NCI-H460 (cell line): ENCODE results near the gene CD300LD. TPM values are rescaled to one million over a fixed set of nuclear protein-coding genes. Genes with fewer than 3 reads are reported as not detected.
"Not testable (repeated sequence)": the region's sequence is repeated elsewhere in the genome, so short reads cannot be mapped to it uniquely, and the experiment has no call there.

Source experiments
- DNase-seq: peaks from one replicate; pipeline ENCODE4 v3.0.0-alpha.2; 2016; ENCODE audit warnings: low read depth; ENCODE audit errors: extremely low read depth
- polyA plus RNA-seq: library from polyadenylated mRNA; depleted of rRNA; stranded (reverse); fragments of >200 nt; gene quantifications from 2 replicates; pipeline ENCODE4 v1.2.3, GENCODE V29; 2014; cell fraction: nucleus; rRNA removed
- total RNA-seq: library from RNA; depleted of rRNA; stranded (reverse); fragments of >200 nt; shearing (Covaris generic); gene quantifications from 2 replicates; pipeline ENCODE4 v1.2.3, GENCODE V29; 2014; rRNA removed

CD300LD gene
- total RNA-seq: not detected in 2 replicates
- not detected in 2 replicates for polyA plus RNA-seq

GRCh38 chr17:74592087-74592990 lies at the start of gene CD300LD:
Gene CD300LD (minus strand): TSS chr17:74592283. CDS start chr17:74592202, 81 bp downstream.
- DNase-seq: no peak

GRCh38 chr17:74641224-74641957 lies 49.3 kb upstream of the CD300LD start:
- no peak for DNase-seq

GRCh38 chr17:74639704-74640151 lies 47.6 kb upstream of the CD300LD start:
- no peak for DNase-seq

GRCh38 chr17:74637926-74638325 lies 45.8 kb upstream of the CD300LD start:
- no peak for DNase-seq

- DNase-seq: no peak
Measured at GRCh38 chr17:74637265-74637664, 45.2 kb upstream of the CD300LD start.

GRCh38 chr17:74636541-74637085 lies 44.5 kb upstream of the CD300LD start:
- not testable (repeated sequence) for DNase-seq

GRCh38 chr17:74635418-74635817 lies 43.3 kb upstream of the CD300LD start:
- DNase-seq: no peak

GRCh38 chr17:74633326-74633725 lies 41.2 kb upstream of the CD300LD start:
- DNase-seq: no peak

- DNase-seq: no peak
Measured at GRCh38 chr17:74632617-74633016, 40.5 kb upstream of the CD300LD start.

- DNase-seq: no peak
Measured at GRCh38 chr17:74631468-74632450, 39.7 kb upstream of the CD300LD start.

- DNase-seq: not testable (repeated sequence)
Measured at GRCh38 chr17:74630251-74630650, 38.2 kb upstream of the CD300LD start.

- DNase-seq: no peak
Measured at GRCh38 chr17:74625661-74626060, 33.6 kb upstream of the CD300LD start.

- no peak for DNase-seq
Measured at GRCh38 chr17:74624131-74624530, 32.0 kb upstream of the CD300LD start.

GRCh38 chr17:74623693-74624093 lies 31.6 kb upstream of the CD300LD start, which contains the start of gene CD300E:
Gene CD300E (minus strand): TSS chr17:74623738. CDS start chr17:74623621, 117 bp downstream.
- no peak for DNase-seq

GRCh38 chr17:74619077-74619673 lies 27.1 kb upstream of the CD300LD start:
- no peak for DNase-seq

GRCh38 chr17:74618451-74618850 lies 26.4 kb upstream of the CD300LD start:
- no peak for DNase-seq

- no peak for DNase-seq
Measured at GRCh38 chr17:74616696-74617095, 24.6 kb upstream of the CD300LD start.

GRCh38 chr17:74612046-74612445 lies 20.0 kb upstream of the CD300LD start:
- DNase-seq: no peak

GRCh38 chr17:74610108-74610507 lies 18.0 kb upstream of the CD300LD start:
- DNase-seq: no peak
